ENCODE data around the gene RASGEF1B.

GRCh38 chr4:81469781-81470455 lies 1.8 kb downstream of the RASGEF1B start:
- TF ChIP-seq, protein P1, sequence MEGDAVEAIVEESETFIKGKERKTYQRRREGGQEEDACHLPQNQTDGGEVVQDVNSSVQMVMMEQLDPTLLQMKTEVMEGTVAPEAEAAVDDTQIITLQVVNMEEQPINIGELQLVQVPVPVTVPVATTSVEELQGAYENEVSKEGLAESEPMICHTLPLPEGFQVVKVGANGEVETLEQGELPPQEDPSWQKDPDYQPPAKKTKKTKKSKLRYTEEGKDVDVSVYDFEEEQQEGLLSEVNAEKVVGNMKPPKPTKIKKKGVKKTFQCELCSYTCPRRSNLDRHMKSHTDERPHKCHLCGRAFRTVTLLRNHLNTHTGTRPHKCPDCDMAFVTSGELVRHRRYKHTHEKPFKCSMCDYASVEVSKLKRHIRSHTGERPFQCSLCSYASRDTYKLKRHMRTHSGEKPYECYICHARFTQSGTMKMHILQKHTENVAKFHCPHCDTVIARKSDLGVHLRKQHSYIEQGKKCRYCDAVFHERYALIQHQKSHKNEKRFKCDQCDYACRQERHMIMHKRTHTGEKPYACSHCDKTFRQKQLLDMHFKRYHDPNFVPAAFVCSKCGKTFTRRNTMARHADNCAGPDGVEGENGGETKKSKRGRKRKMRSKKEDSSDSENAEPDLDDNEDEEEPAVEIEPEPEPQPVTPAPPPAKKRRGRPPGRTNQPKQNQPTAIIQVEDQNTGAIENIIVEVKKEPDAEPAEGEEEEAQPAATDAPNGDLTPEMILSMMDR (conservative IDR thresholded peaks at IDR 0.05; ENCODE audit: low read length), result no peak
- TF ChIP-seq EZH2phosphoT487 (IDR thresholded peaks at IDR 0.05; ENCODE audit: borderline replicate concordance, low read depth, low read length), result no peak

Measured in OCI-LY7 (cell line).